NCI-H526 (cell line): ENCODE measurements around the gene SH3BP4.
A peak's percentile ranks its signal among the peaks of the same experiment; 100 is the strongest.
"Not testable (repeated sequence)": the region's sequence is repeated elsewhere in the genome, so short reads cannot be mapped to it uniquely, and the experiment has no call there.

Source experiments
- DNase-seq, 2 experiments: peaks; one replicate each; lab custom pipeline; 2025; lab: John Stamatoyannopoulos, UW

SH3BP4 gene

DNA sequence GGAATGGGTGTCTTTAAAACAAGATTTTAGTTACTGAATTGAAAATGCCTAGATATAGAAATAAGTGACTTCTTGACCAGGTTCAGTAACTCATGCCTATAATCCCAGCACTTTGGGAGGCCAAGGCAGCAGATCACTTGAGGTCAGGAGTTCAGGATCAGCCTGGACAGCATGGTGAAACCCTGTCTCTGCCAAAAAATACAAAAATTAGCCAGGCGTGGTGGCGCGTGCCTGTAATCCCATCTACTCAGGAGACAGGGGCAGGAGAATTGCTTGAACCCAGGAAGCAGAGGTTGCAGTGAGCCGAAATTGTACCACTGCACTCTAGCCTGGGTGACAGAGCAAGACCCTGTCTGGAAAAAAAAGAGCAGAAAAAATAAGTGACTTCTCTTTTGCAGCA lies 68.3 kb downstream of the SH3BP4 start:
- DNase-seq = not testable (repeated sequence)

DNA sequence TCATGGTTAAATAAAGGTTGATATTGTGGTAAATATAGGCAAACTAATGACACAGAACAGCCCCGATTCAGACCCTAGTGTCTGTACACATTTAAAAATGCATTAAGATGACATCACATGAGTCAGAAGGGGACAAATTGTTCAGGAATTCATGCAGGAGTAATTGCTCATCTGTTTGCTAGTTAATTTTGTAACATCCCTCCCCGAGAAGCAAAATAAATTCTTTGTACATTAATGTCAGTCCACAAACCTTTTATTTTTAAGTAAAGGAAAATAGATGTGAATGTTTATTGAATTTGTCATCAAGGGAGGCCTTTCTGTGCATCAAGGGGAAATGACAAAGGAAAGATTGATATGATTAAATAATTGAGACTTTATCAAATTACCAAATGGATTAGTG lies 69.9 kb downstream of the SH3BP4 start:
- DNase-seq = no peak

DNA sequence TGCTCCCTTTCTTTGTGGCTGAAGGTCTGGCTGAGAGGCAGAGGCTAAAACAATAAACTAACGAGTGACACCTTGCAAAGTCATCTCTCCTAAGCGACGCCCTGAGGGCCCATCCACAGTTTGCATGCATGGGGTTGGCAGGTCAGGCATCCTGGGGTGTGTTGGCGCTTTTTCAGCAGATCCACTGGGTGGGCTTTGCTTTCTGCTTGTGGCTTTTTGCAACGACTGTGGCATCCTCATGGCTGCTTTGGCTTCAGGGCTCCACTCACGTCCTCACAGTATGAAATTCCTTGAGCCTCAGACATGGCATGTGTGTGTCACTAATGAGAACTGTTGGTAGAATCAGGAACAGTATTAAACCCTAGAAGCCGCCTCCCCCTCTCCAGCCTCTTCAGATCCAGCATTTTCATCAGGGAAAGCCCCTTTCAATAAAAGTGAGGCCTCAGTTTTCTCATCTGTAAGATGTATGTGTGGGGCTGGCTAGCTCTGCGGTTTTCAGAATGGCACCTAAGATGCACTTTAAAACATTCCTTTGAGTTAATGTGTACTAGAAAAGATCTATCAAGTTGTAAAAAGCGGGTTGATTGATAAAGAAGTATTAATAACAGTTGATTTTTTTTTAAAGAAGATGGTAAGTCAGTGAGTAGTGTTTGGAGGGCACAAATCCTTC lies 72.5 kb downstream of the SH3BP4 start:
- DNase-seq = no peak

DNA sequence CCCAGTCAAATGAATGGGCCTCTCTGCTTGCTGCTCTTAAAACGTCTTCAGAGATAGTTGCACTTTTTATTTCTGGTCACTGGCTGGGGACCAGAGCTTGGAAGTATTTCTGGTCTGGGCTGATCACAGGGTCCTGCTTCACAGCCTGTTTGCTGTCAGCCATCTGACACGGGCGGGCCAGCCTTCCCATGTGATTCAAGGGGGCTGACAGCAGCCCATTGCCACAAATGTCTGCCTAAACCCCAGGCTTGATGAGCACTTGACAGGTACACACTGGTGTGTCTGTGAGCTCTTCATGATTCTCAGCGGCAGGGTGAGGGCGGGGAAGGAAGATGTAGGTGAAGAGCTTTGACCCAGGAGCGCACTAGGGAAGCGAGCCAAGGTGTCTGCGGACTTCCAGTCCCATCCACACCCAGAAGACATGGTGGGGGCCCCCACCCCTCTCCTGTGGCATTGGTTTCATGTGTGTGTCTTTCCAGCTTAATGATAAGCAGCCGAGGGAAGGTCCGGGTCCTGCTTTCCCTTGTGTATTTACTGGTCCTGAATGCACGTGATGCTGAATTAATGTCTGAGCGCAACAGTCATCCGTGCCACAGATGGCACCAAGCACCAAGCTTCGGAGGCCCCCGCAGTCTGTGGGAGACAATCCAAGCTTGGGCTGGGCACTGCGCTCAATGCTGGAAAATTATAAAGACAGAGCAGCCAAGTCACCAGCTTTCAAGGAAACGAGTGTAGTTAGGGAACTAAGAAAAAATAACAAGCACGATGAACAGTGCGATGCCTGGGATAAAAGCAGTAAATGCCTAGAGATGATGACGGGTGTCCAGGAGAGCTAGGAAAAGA lies 73.3 kb downstream of the SH3BP4 start:
- no peak for DNase-seq

DNA sequence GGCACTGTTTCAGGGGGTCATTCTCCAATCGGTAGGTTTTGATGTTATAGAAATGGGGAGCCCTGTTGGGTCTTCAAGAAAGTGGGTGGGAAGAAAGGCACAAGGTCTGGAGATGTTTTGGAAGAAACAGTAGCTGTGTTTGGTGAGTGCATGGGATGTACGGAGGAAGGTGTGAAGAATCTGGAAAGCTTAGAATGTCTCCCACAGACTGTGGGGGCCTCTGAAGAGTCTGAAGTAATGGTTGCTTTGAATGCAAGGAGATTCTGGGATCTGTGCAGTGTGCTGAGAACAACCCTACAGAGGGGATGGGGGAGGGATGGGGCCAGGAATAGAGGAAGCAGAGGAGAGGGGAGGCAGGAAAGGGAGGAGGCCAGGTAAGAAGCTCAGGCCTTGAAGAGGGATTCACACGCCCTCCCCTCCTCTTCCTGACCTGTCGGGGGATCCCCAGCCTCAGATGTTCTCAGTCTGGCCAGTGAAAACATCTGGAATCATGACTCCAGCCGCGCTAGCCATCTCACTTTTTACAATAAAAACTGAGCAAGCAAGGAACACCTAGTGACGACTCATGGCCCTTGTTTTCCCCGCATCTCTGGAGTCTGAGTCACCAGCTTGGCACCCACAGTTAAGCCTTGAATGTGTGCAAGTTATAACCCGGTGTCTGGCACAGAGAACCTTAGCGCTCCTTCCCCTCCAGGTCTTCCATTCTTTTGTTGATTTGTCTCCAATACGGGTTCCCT lies 74.2 kb downstream of the SH3BP4 start:
- no peak for DNase-seq

GRCh38 chr2:235026649-235027557 lies 75.1 kb downstream of the SH3BP4 start:
- DNase-seq = peak in 1 of 2 experiments; percentile 22

GRCh38 chr2:235027558-235028214 lies 75.9 kb downstream of the SH3BP4 start:
- DNase-seq = no peak

DNA sequence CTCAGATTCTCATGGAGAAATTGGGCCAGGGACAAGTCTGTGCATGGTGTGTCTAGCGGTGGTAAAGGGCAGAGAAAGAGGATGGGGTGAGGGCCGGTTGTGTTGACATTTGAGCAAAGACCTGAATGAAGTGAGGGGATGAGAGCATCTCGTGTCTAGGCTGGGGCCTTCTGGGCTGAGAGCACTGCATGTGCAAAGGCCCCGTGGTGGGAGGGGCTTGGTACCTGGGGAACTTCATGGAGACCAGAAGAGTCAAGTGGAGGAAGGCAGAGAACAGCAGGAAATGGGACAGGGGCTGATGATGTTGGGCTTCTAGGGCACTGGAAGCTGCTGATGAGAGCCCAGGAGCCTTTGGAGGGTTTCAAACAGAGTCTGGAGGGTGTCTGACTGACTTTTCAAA lies 76.8 kb downstream of the SH3BP4 start:
- DNase-seq = no peak

DNA sequence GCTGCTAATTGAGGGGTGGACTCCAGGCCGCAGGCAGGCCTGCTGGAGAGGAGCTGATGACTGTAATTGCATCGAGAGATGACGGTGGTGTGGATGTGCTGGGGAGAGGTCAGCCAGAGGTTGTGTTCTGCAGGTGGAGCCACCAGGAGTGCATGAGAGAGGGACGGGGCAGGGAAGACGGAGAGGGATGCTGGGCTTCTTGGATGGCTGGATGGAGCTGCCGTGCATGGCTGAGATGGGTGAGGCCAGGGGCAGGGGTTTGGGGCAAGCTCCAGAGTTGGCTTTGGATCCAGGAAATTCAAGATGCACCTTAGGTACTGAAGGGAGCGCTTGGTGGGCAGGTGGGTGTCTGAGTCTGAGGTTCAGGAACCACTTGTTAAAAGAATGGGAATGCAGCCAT lies 77.2 kb downstream of the SH3BP4 start:
- no peak for DNase-seq

- no peak for DNase-seq
Measured at GRCh38 chr2:235030126-235030525, 78.3 kb downstream of the SH3BP4 start.

- DNase-seq = no peak
Measured at GRCh38 chr2:235030936-235031335, 79.1 kb downstream of the SH3BP4 start.

GRCh38 chr2:235031686-235032373 lies 80.0 kb downstream of the SH3BP4 start:
- DNase-seq = no peak

DNA sequence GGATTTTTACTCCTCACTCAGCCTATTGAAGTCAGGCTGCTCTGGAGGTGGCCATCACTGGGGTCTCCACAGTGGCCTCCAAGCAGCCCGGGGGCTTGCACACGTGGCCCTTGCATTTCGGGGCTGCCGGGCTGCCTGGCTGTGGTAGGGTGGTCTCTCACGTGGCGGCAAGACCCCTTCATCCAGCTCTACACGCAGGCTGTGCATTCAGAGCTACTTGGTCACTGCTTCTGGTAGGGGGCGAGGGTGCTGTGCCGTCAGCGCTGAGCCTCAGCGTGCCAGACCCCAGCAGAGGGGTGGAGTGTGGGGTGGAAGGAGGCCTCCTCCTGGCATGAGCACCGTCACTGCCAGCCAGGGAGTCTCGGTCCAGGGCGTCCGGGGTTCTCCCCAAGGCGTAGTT lies 80.6 kb downstream of the SH3BP4 start:
- no peak for DNase-seq

GRCh38 chr2:235032949-235033348 lies 81.1 kb downstream of the SH3BP4 start:
- DNase-seq = no peak

DNA sequence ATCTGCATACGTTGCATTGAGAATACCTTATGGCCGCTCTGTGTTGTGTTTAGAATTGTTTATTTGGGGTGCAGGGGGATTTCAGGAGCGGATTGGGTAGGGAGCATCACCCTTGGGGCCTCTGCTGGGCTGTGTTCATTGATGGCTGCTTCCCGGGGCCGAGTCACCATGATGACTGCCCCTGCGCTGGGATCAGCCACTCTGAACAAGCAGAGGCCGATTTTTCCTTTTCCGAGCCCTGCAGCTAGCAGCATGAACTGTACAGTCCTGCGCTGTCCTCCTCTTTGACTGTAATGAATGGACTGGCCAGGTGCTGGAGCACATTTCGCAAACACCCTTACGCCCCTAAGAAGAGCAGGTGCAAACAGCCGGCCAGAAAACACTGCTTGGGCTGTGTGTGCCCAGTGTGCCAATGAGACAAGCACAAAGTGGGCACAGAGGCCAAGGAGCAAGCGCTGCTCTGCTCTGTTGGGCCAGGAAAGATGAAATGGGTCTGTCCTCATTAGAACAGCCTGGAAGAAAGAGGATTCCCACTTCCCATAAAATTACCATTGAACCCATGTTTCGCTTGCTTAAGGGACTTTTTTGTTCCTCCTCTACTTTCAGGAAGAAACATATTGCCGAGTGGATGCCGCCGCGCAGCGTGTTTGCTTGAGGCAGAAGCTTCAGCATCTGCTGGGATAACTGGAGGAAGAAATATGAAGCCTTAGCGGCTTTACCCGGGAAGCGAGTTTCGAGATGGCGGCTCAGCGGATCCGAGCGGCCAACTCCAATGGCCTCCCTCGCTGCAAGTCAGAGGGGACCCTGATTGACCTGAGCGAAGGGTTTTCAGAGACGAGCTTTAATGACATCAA lies 82.7 kb downstream of the SH3BP4 start:
- DNase-seq = no peak

DNA sequence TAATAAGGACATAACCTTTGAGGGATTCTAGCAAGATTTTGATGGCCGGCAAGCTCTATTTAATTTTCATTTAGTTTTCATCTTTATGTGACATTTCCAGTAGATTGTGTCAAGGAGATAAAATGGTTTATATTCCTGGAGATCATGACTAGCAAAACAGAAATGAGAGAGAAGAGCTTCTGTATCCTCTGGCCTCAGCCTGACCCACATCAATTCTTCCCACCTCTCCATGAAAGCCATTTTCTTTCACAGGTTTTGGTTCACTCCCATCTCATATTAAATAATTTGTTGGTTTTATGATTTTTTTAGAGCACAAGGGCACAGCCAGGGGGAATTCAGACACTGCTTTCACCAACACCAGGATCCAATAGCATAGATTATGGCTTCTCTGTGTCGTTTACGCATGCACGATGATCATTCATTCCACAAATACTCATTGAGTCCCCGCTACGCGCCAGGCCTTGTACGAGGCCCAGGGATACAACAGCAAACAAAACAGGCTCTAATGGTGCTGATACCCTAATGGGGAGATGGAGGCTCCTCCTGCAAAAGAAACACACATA lies 85.9 kb downstream of the SH3BP4 start:
- no peak for DNase-seq

DNA sequence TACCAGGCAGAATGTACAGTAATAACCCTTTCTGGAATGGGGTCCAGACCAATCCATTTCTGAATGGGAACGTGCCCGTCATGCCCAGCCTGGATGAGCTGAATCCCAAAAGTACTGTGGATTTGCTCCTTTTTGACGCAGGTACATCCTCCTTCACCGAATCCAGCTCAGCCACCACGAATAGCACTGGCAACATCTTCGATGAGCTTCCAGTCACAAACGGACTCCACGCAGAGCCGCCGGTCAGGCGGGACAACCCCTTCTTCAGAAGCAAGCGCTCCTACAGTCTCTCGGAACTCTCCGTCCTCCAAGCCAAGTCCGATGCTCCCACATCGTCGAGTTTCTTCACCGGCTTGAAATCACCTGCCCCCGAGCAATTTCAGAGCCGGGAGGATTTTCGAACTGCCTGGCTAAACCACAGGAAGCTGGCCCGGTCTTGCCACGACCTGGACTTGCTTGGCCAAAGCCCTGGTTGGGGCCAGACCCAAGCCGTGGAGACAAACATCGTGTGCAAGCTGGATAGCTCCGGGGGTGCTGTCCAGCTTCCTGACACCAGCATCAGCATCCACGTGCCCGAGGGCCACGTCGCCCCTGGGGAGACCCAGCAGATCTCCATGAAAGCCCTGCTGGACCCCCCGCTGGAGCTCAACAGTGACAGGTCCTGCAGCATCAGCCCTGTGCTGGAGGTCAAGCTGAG lies 89.6 kb downstream of the SH3BP4 start:
- DNase-seq = no peak

GRCh38 chr2:235041918-235042575 lies 90.2 kb downstream of the SH3BP4 start:
- DNase-seq = no peak
